Motor neuron (in vitro differentiated cells): ENCODE data around the gene TIE1. TPM values are rescaled to one million over a fixed set of nuclear protein-coding genes. Genes with fewer than 3 reads are reported as not detected.

ENCODE experiments used
- ATAC-seq, 8 experiments: fragments of 200-7000 bp; cut with Tn5 transposase; replicated peaks in 6 of 8; 2 replicates each; pipeline ENCODE4 v1.8.0; 2021; ENCODE audit warnings: mild to moderate bottlenecking in 8 of 8, moderate library complexity in 8 of 8
- H3K27ac ChIP-seq, 2 donors: fragments of 250-450 bp; sonication (Bioruptor Pico); 2 replicates each; pipeline ENCODE4 v1.9.0; 2021; ENCODE audit warnings: antibody characterized with exemption in 2 of 2, mild to moderate bottlenecking in 2 of 2, moderate library complexity in 1 of 2
- H3K4me1 ChIP-seq, 2 donors: fragments of 250-450 bp; sonication (Bioruptor Pico); replicated peaks in 1 of 2; 2 replicates each; pipeline ENCODE4 v1.6.1; 2021; ENCODE audit warnings: antibody characterized with exemption in 2 of 2, mild to moderate bottlenecking in 2 of 2, moderate library complexity in 1 of 2
- H3K4me3 ChIP-seq, 5 donors: fragments of 250-450 bp; sonication (Bioruptor Pico); 2 replicates each; pipeline ENCODE4 v1.9.0; 2021; ENCODE audit warnings: antibody characterized with exemption in 5 of 5, mild to moderate bottlenecking in 5 of 5, moderate library complexity in 4 of 5
- WGBS, 10 experiments: fragments of 450-650 bp; shearing (Covaris generic); methylation state at CpG; one replicate each; pipeline ENCODE4 v1.0.0; 2022; 5-methylcytosine and 5-hydroxymethylcytosine counted together
- in situ Hi-C, 9 experiments: fragments of 400-800 bp; cut with MboI; loops; one replicate each; pipeline ENCODE4 v1.15.0; 2021; ENCODE audit warnings: low sequenced_read_pairs in 9 of 9, low pct_unique_long_range_greater_than_20kb in 2 of 9; ENCODE audit not compliant: unreplicated experiment in 9 of 9
- total RNA-seq, 8 experiments: library from RNA; unstranded; fragments of 300-600 nt; gene quantifications; 2 replicates each; pipeline versions ENCODE4 v1.2.3 to v1.2.4, GENCODE V29; 2022

The TIE1 gene
- total RNA-seq, 8 experiments from 2014 or later: 0.31 to 14.2 (median 0.88) TPM

DNA sequence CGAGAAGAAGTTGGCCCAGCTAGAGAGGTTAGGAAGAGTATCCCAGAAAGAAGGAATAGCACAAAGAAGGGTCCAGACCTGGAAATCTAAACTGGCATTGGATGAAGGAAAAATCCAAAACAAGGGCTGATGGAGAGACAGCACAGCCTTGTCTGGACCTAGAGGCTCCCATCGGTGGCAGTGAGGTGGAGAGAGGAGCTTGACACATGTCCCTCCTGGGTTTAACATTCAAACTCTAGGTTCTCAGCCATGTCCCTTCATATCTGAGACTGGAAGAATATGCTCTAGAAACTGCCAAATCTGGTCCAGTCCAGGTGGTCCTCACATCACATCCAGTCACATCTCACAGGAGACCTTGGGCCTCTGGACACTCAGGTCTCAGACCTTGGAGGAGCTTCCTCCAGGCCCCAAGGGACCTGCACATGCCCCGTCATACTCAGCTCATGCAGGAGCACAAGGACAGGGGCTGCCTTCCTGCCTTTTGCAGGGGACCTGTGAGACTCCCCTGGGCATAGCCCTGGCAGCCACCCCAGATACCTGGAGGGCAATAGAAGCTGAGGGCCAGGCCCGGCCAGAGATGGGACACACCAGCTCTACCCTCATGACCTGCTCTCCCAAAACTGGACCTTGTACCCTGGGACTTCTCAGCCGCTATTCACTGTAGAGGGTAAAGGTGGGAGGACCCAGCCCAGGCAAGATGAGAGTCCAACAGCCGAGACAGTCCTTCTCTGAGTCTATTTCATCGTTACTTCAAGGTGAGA lies 23.5 kb upstream of the TIE1 start:
- ATAC-seq: no peak
- WGBS, 10 experiments: 34 to 100% (median 90%) methylated on average over 1 to 6 of the region's 7 CpGs; no CpG with 5 or more reads in 3 of the 10 experiments
- Histone ChIP-seq H3K4me1 (no peaks in the 10 kb centered on the region), H3K4me3 (no peak overlapping the region), H3K27ac (no peak overlapping the region)
- in situ Hi-C loops: no loop called here

GRCh38 chr1:43279161-43279560 lies 21.6 kb upstream of the TIE1 start:
- H3K4me1 ChIP-seq: no peaks in the 10 kb centered on the region
- no peak overlapping the region for H3K27ac ChIP-seq
- H3K4me3 ChIP-seq: no peak overlapping the region
- in situ Hi-C loops: no loop called here
- no peak for ATAC-seq
- WGBS, 10 experiments: 60 to 100% (median 86%) methylated on average over 1 to 5 of the region's 5 CpGs; no CpG with 5 or more reads in 4 of the 10 experiments

DNA sequence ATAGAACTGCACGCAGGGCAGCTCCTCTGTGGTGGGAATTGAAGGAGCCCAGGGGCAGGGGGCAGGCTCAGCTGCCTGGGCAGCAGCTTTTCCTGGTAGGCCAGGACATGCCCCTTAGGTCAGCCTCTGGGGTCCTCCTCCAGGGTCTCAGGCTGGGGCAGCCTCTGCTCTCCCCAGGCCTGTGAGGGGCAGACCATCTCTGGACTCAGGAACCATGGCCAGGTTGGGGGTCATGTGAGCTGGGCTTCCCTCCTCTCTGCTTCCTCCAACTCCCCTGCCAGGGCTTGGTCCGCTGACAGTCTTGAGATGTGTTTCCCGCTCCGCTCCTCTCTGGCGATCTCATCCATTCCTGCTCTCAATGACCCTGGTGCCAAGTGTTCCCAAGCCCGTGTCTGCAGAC lies 21.1 kb upstream of the TIE1 start:
- H3K4me1 ChIP-seq: no peaks in the 10 kb centered on the region
- no peak for ATAC-seq
- in situ Hi-C loops: no loop called here
- 83 to 100% (median 83%) methylated on average over 1 to 6 of the region's 6 CpGs; no CpG with 5 or more reads in 7 of the 10 experiments for WGBS, 10 experiments
- no peak overlapping the region for H3K27ac ChIP-seq
- no peak overlapping the region for H3K4me3 ChIP-seq

- Histone ChIP-seq H3K4me3 (no peak overlapping the region), H3K27ac (no peak overlapping the region), H3K4me1 (peaks cover 0 to 2% of the 10 kb centered on the region in 2 donors)
- in situ Hi-C loops: no loop called here
- WGBS, 10 experiments: 0 to 100% (median 17%) methylated on average over 1 to 2 of the region's 2 CpGs; no CpG with 5 or more reads in 1 of the 10 experiments
- no peak for ATAC-seq
Measured at GRCh38 chr1:43280692-43281091, 20.1 kb upstream of the TIE1 start.

- 0 to 100% (median 72%) methylated on average over 1 to 12 of the region's 15 CpGs; no CpG with 5 or more reads in 3 of the 10 experiments for WGBS, 10 experiments
- Histone ChIP-seq H3K4me3 (no peak overlapping the region), H3K27ac (no peak overlapping the region), H3K4me1 (peaks cover 0 to 2% of the 10 kb centered on the region in 2 donors)
- in situ Hi-C loops: no loop called here
- no peak for ATAC-seq
Measured at GRCh38 chr1:43282220-43283195, 18.3 kb upstream of the TIE1 start.

DNA sequence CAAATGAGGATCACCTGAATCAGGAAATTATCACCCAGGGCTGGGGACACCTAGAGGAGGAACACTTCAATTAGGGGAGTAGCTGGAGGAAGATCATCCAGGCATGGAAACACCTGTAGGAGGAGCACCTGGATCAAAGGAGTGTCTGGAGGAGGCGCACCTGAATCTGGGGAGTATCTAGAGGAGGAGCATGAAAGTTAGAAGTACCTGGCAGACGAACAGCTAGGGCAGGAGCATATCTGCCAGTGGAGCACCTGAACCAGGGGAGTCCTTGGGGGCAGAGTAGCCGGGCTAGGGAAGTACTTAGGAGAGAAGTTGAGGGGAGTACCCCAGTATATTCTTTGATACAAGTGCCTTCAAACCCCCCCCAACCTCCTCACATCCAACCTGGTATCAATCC lies 16.7 kb upstream of the TIE1 start:
- H3K4me1 ChIP-seq: peaks cover 12 to 13% of the 10 kb centered on the region in 2 donors
- in situ Hi-C loops: no loop called here
- WGBS, 10 experiments: 77 to 100% (median 88%) methylated on average over 1 to 3 of the region's 3 CpGs; no CpG with 5 or more reads in 6 of the 10 experiments
- H3K4me3 ChIP-seq: no peak overlapping the region
- H3K27ac ChIP-seq: no peak overlapping the region
- ATAC-seq: no peak

DNA sequence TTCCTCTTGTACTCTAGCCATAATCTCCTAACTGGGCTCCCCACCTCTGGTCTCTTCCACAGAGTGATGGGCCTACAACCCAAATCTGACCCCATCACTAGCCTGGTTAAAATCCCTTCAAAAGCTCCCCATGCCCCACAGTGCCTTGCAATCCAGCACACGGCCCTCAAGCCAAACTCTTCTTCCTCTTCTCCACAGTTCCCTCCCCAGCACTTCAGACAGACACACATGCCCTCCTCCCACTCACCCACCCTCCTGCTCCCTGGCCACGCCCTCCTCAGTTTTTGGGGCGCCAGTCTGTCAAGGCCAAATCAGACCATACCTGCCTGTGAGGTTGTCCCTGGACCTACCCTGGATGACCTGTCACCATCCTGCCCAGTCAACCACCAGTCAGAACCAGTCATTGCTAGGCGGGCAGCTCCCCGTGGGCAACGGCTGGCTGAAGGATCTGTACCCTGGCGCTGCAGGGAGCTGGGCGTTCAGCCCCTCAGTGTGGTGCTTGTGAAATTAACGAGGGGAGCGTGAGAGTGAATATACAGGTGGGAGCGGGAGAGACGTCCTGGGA lies 16.2 kb upstream of the TIE1 start:
- ATAC-seq: no peak
- in situ Hi-C loops: no loop called here
- Histone ChIP-seq H3K27ac (no peak overlapping the region), H3K4me3 (no peak overlapping the region), H3K4me1 (peaks cover 12 to 13% of the 10 kb centered on the region in 2 donors)
- WGBS, 10 experiments: 12 to 89% (median 80%) methylated on average over 2 to 12 of the region's 12 CpGs; no CpG with 5 or more reads in 4 of the 10 experiments

GRCh38 chr1:43285269-43285990 lies 15.4 kb upstream of the TIE1 start, which contains the start of gene C1orf210:
Gene C1orf210 (minus strand): TSS chr1:43285581. CDS start chr1:43283270, 2,311 bp downstream.
- H3K4me1 ChIP-seq: peaks cover 12 to 13% of the 10 kb centered on the region in 2 donors
- in situ Hi-C loops: no loop called here
- H3K4me3 ChIP-seq: no peak within 1 kb of the TSS
- ATAC-seq: peak in 3 of 8 experiments; percentile 7 to 16 (median 15)
- WGBS, 10 experiments: 70 to 95% (median 89%) methylated on average over 1 to 13 of the region's 19 CpGs; no CpG with 5 or more reads in 4 of the 10 experiments
- H3K27ac ChIP-seq: no peak within 1 kb of the TSS

DNA sequence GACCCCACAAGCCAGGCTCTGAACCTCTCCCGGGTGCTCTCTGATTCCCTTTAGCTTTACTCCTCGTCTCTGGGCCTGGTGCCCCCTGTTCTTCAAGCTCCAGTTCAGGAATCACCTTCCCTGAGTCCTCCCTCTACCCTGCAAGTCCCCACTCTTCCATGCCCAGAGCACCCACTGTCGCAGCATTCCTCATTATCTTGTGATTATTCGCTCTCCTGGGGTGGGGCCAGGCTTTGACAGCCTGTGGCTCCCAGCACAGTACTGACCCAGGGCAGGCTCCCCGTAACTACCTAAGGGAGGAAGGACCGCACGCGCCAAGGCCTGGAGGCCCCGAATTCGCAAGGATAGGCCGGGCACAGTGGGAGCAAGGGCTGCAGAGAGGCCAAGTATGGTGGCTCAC lies 14.7 kb upstream of the TIE1 start:
- Histone ChIP-seq H3K27ac (no peak overlapping the region), H3K4me3 (no peak overlapping the region), H3K4me1 (peaks cover 12 to 13% of the 10 kb centered on the region in 2 donors)
- in situ Hi-C loops: no loop called here
- WGBS, 10 experiments: 48 to 100% (median 97%) methylated on average over 1 to 10 of the region's 11 CpGs; no CpG with 5 or more reads in 3 of the 10 experiments
- ATAC-seq: no peak

- WGBS, 10 experiments: 40 to 100% (median 97%) methylated on average over 1 to 5 of the region's 5 CpGs; no CpG with 5 or more reads in 4 of the 10 experiments
- ATAC-seq: no peak
- H3K4me1 ChIP-seq: peaks cover 12 to 13% of the 10 kb centered on the region in 2 donors
- H3K4me3 ChIP-seq: no peak overlapping the region
- in situ Hi-C loops: no loop called here
- H3K27ac ChIP-seq: no peak overlapping the region
Measured at GRCh38 chr1:43286533-43286932, 14.2 kb upstream of the TIE1 start.

GRCh38 chr1:43288058-43288784 lies 12.6 kb upstream of the TIE1 start:
- Histone ChIP-seq H3K27ac (peak overlapping the region in 1 of 2 donors; percentile 35), H3K4me1 (peaks cover 13 to 22% of the 10 kb centered on the region in 2 donors), H3K4me3 (no peak overlapping the region)
- in situ Hi-C loops: no loop called here
- WGBS, 10 experiments: 10 to 88% (median 66%) methylated on average over 2 to 8 of the region's 9 CpGs; no CpG with 5 or more reads in 2 of the 10 experiments
- ATAC-seq: peak in 5 of 8 experiments; percentile 29 to 74 (median 68)
